GM21526 (cell line): ENCODE results near the gene ACVR2B.

Source experiments
- ATAC-seq: cut with Tn5 transposase; IDR thresholded peaks from one replicate; pipeline ENCODE4 v1.9.1; 2021; ENCODE audit warnings: moderate library complexity; ENCODE audit not compliant: unreplicated experiment, low FRiP score

The ACVR2B gene

GRCh38 chr3:38480930-38481329, 27.2 kb downstream of the ACVR2B start:
- no peak for ATAC-seq

GRCh38 chr3:38482951-38483350, 29.3 kb downstream of the ACVR2B start:
- ATAC-seq = no peak

- peak; percentile 79 for ATAC-seq
Observed at GRCh38 chr3:38487323-38487722, 33.6 kb downstream of the ACVR2B start.

- no peak for ATAC-seq
Observed at GRCh38 chr3:38488949-38489348, 35.3 kb downstream of the ACVR2B start.

- ATAC-seq = no peak
Observed at GRCh38 chr3:38489766-38490165, 36.1 kb downstream of the ACVR2B start.

GRCh38 chr3:38490281-38491030, 36.8 kb downstream of the ACVR2B start:
- ATAC-seq = no peak

- no peak for ATAC-seq
Observed at GRCh38 chr3:38491215-38491614, 37.5 kb downstream of the ACVR2B start.

GRCh38 chr3:38493031-38493430, 39.3 kb downstream of the ACVR2B start:
- no peak for ATAC-seq

GRCh38 chr3:38496131-38496910, 42.6 kb downstream of the ACVR2B start, which contains the start of gene EXOG:
EXOG (plus strand) TSS chr3:38496340; CDS start chr3:38496368, 28 bp downstream.
- peak; percentile 90 for ATAC-seq

GRCh38 chr3:38497031-38497430, 43.3 kb downstream of the ACVR2B start:
- no peak for ATAC-seq

GRCh38 chr3:38500688-38501417, 47.2 kb downstream of the ACVR2B start:
- no peak for ATAC-seq

GRCh38 chr3:38507120-38507519, 53.4 kb downstream of the ACVR2B start:
- peak; percentile 79 for ATAC-seq

GRCh38 chr3:38509732-38510131, 56.0 kb downstream of the ACVR2B start:
- no peak for ATAC-seq

GRCh38 chr3:38510631-38511030, 56.9 kb downstream of the ACVR2B start:
- ATAC-seq = no peak

GRCh38 chr3:38511546-38511945, 57.9 kb downstream of the ACVR2B start:
- no peak for ATAC-seq

- ATAC-seq = no peak
Observed at GRCh38 chr3:38515367-38515766, 61.7 kb downstream of the ACVR2B start.

GRCh38 chr3:38516669-38517068, 63.0 kb downstream of the ACVR2B start:
- ATAC-seq = no peak

GRCh38 chr3:38519000-38519399, 65.3 kb downstream of the ACVR2B start:
- ATAC-seq = no peak

- ATAC-seq = no peak
Observed at GRCh38 chr3:38519651-38520050, 66.0 kb downstream of the ACVR2B start.

GRCh38 chr3:38521391-38521987, 67.8 kb downstream of the ACVR2B start:
- ATAC-seq = peak; percentile 63

GRCh38 chr3:38522002-38522401, 68.3 kb downstream of the ACVR2B start:
- no peak for ATAC-seq
